K562 treated with DMSO at 1 percent for 12 hours (cell line): ENCODE data around the gene ZNF507. TPM values are rescaled to one million over a fixed set of nuclear protein-coding genes. Genes with fewer than 3 reads are reported as not detected.

Source experiments
- total RNA-seq: library from RNA; unstranded; fragments of 300-600 nt; gene quantifications from 2 replicates; pipeline ENCODE4 v1.2.3, GENCODE V29; 2022; ENCODE audit not compliant: insufficient read depth

Gene ZNF507
- total RNA-seq, result 2.0 and 9.2 TPM in 2 replicates

GRCh38 chr19:32345261-32346207 lies at the start of gene ZNF507:
TSS of gene ZNF507 (plus strand) at chr19:32345610. CDS start at chr19:32352831, 7,221 bp downstream.

GRCh38 chr19:32405431-32406160 lies 60.2 kb downstream of the ZNF507 start, which contains the start of gene DPY19L3:
TSS of gene DPY19L3 (plus strand) at chr19:32405770. CDS start at chr19:32408254, 2,484 bp downstream.

Other genes with a start within 250 kb of the ZNF507 start
- gene DPY19L3, start 60.2 kb downstream of the ZNF507 start, total RNA-seq, result 2.2 and 14.8 TPM in 2 replicates
- 95.9 and 108 TPM in 2 replicates for gene PDCD5, start 235.6 kb downstream of the ZNF507 start, total RNA-seq